ENCODE results near the gene FAM240A. TPM values are rescaled to one million over a fixed set of nuclear protein-coding genes. Genes with fewer than 3 reads are reported as not detected.
"Not testable (repeated sequence)": the region's sequence is repeated elsewhere in the genome, so short reads cannot be mapped to it uniquely, and the experiment has no call there.

Gene FAM240A
- total RNA-seq, 2 experiments from 2014 or later: not detected

DNA sequence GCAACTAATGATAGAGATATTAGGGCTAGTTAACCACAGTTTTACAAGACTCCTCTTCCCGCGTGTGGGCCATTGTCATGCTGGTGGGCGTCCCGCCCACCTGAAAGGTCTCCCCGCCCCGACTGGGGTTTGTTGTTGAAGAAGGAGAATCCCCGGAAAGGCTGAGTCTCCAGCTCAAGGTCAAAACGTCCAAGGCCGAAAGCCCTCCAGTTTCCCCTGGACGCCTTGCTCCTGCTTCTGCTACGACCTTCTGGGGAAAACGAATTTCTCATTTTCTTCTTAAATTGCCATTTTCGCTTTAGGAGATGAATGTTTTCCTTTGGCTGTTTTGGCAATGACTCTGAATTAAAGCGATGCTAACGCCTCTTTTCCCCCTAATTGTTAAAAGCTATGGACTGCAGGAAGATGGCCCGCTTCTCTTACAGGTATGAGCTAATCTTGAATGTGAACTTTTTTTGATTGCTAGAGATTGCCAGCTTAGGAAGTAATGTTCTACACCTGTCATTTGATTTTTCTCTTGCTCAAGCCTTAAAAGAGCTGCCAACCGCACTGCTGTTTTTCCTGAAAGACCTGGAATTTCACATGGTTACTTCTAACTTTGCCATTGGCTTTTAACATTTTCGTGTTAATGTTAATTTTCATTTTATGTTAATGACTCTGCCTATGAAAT, 34.6 kb upstream of the FAM240A start:
- not testable (repeated sequence) for H3K4me3 Mint-ChIP-seq; H3K4me1 Mint-ChIP-seq; H3K36me3 Mint-ChIP-seq; DNase-seq; H3K27ac Mint-ChIP-seq; H3K9me3 Mint-ChIP-seq (ENCODE audit: low read depth); ATAC-seq
- peaks cover 47% of the 10 kb centered on the region for H3K27me3 Mint-ChIP-seq
- CTCF ChIA-PET: interaction anchor here (0.7 kb wide), 1 partner anchor 88 kb away, joined by 3 read pairs; no protein-coding TSS in a partner anchor

DNA sequence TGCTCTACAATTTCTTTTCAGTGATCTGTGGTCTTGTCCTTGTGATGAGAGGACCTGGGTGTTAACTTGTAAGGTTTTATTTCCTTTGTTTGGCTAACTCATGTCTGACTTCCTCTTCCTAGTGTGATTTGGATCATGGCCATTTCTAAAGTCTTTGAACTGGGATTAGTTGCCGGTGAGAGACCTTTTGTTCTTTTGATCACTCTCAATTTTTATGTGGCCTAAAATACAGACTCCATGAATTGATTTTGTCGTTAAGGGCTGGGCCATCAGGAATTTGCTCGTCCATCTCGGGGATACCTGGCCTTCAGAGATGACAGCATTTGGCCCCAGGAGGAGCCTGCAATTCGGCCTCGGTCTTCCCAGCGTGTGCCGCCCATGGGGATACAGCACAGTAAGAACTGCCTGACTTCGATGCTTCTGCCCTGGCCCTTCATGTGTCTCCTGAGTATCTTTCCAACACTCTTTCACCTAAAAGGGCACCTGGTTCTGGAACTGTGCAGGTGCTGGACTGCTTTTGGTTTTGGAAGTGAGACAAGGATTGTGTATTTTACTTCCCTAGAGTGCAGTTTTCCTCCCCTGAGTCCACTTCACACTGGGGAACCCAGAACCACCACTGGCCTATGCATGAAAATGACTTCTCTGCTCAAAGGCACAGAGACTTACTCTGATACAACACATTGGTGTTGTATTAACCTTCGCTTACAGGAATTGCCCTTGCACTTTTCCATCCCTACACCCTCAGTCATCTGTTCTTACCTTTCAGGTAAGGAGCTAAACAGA, 33.2 kb upstream of the FAM240A start:
- Mint-ChIP-seq H3K27ac (no peak overlapping the region), H3K4me1 (no peaks in the 10 kb centered on the region), H3K36me3 (no peaks in the 10 kb centered on the region), H3K27me3 (peaks cover 42% of the 10 kb centered on the region), H3K4me3 (no peak overlapping the region), H3K9me3 (ENCODE audit: low read depth) (no peaks in the 10 kb centered on the region)
- DNase-seq: no peak
- no peak for ATAC-seq
- CTCF ChIA-PET: no interaction called here

DNA sequence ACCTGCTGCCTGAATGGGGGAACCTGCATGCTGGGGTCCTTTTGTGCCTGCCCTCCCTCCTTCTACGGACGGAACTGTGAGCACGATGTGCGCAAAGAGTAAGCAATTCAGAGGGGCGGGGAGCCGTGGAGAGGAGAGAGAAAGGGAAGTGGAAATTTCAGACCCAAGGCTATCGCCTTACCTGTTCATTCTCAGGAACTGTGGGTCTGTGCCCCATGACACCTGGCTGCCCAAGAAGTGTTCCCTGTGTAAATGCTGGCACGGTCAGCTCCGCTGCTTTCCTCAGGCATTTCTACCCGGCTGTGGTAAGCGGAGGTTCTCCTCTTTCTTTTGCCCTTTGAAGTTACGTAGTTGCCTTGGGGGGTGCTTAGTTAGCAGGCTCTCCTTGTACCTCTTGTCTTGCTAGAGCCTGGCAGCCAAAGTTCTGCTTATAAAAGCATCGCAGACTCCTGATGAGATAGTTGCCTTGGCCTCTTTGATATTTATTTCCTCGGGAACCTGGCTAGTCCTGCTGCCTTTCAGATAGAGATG, 32.5 kb upstream of the FAM240A start:
- no peak overlapping the region for H3K4me3 Mint-ChIP-seq
- H3K4me1 Mint-ChIP-seq: no peaks in the 10 kb centered on the region
- no peak for DNase-seq
- H3K27ac Mint-ChIP-seq: no peak overlapping the region
- no peaks in the 10 kb centered on the region for H3K9me3 Mint-ChIP-seq (ENCODE audit: low read depth)
- H3K36me3 Mint-ChIP-seq: no peaks in the 10 kb centered on the region
- H3K27me3 Mint-ChIP-seq: peaks cover 42% of the 10 kb centered on the region
- no peak for ATAC-seq
- CTCF ChIA-PET: no interaction called here

DNA sequence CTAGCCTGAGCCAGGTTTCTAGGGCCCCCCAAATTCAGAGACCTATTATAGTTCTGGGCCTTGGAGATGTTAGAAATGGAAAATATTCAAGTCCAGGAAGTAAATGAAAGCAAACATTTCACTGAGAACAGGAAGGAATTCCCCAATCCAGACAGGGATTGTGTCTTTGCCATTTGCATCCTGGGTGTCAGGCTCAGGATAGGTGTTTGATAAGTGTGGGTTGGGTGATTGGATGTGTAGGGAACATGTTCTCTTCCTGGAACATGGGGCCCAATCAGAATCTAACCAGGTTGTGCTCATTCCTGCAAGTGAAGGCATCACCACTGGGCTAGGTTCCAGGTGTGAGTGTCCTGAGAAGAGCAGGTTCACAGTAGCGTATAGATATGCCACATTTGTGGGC, 31.6 kb upstream of the FAM240A start:
- CTCF ChIA-PET: no interaction called here
- DNase-seq (no peak), ATAC-seq (no peak)
- no peaks in the 10 kb centered on the region for H3K4me1 Mint-ChIP-seq
- no peak overlapping the region for H3K27ac Mint-ChIP-seq
- peaks cover 41% of the 10 kb centered on the region for H3K27me3 Mint-ChIP-seq
- H3K9me3 Mint-ChIP-seq (ENCODE audit: low read depth): no peaks in the 10 kb centered on the region
- H3K36me3 Mint-ChIP-seq: no peaks in the 10 kb centered on the region
- H3K4me3 Mint-ChIP-seq: no peak overlapping the region

DNA sequence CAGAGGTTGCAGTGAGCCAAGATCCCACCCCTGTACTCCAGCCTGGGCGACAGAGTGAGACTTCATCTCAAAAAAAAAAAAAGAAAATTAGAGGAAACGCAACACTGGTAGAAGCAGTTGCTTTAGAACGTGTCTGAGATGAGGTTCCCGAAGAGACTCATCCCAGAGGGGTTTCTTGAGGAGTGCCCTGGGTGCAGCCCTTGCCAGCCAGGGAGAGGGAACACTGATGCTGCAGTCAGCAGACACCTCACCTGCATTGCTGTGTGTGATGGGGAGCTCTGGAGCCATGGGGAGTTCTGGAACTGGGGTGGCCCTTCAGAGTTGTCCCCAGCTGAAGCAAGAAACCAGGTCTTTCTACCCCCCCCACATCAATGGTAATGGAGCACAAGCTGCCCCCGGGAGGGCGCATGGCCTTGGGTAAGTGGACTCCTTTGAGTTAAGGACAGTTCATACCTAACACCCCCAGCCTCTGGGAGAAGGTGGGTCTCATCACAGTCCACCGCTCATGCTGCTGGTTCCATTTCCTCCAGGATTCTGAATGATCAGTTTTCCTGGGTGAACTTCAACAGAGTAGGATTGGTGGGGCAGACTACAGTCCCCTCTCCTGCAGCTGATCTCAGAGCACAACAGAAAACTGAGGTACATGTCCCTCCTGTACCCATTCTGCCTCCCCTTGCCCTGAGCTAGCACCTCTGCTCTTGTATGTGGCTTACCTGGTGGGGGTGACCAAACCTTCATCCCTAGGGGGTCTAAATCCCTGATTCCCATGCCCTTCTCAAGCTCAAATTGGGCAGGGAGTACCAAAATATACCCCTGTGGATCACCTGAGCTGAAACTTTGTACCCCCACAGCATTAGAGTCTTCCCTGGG, 27.5 kb upstream of the FAM240A start:
- no peak overlapping the region for H3K4me3 Mint-ChIP-seq
- no peaks in the 10 kb centered on the region for H3K36me3 Mint-ChIP-seq
- peaks cover 32% of the 10 kb centered on the region for H3K27me3 Mint-ChIP-seq
- ATAC-seq (no peak), DNase-seq (no peak)
- no peak overlapping the region for H3K27ac Mint-ChIP-seq
- no peaks in the 10 kb centered on the region for H3K4me1 Mint-ChIP-seq
- no peaks in the 10 kb centered on the region for H3K9me3 Mint-ChIP-seq (ENCODE audit: low read depth)
- CTCF ChIA-PET: interaction anchor here (1.2 to 7.4 kb wide), 2 partner anchors 24 to 96 kb away, joined by 3 to 36 read pairs; no protein-coding TSS in a partner anchor

DNA sequence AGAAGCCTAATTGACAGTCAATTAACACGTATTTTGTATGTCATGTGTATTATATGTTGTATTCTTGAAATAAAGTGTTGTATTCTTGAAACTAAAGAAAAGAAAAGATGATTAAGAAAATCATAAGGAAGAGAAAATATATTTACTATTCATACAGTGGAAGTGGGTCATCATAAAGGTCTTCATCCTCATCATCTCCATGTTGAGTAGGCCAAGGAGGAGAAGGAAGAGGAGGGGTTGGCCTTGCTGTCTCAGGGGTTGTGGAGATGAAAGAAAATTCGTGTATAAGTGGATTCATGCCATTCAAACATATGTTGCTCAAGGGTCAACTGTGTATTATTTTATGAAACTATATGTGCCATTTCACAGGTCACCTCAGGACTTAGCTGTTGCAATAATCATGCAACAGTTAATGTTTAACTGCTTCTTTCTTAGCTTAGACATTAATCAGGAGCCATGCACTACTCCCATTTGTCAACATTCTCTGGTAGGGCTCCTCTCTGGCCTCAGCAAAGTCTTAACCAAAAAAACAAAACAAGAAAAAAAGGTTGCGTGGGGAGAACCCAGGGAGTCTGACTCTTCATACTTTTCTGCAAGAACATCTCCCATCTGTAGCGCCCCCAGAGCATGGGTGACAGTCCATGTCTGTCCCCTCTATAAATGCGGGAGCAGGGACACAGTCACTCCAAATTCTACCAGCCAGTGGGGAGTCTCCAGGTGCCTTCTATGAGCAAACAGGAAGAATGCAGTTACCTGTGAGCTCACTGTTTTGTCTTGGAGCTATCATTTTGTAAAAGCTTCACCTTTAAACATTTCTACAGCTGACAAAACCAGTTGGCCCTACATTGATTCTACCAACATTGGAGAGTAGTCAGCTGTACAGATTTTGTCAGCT, 26.3 kb upstream of the FAM240A start:
- ATAC-seq (no peak), DNase-seq (no peak)
- H3K27ac Mint-ChIP-seq: no peak overlapping the region
- no peaks in the 10 kb centered on the region for H3K4me1 Mint-ChIP-seq
- H3K27me3 Mint-ChIP-seq: peaks cover 26% of the 10 kb centered on the region
- H3K4me3 Mint-ChIP-seq: no peak overlapping the region
- H3K9me3 Mint-ChIP-seq (ENCODE audit: low read depth): no peaks in the 10 kb centered on the region
- CTCF ChIA-PET: interaction anchor here (1.6 to 7.4 kb wide), 2 partner anchors 44 to 97 kb away, joined by 10 to 36 read pairs; no protein-coding TSS in a partner anchor
- no peaks in the 10 kb centered on the region for H3K36me3 Mint-ChIP-seq

DNA sequence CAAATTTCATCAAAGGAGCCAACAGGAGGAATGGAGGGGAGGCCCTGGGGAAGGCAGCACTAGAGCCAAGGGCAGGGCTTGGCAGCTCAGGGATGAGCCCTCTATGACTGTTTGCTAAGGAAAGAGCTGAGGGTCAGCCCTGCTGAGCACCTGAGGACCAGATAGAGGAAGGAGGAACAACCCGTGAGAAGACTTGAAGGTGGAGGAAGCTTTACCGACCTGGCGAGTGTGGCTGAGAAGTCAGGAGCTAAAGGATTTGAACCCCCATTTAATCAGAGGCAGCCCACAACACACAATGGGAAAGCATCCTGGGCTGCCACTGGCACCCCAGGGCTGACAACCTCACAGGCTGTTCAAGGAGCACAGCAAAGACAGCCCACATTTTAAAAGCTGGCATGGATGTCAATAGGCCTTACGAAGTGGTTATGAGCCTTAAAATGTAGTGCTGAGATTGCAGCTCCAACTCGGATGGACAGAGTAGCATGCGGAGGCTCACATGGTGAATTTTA, 25.5 kb upstream of the FAM240A start:
- no peak overlapping the region for H3K27ac Mint-ChIP-seq
- ATAC-seq (no peak), DNase-seq (no peak)
- H3K4me1 Mint-ChIP-seq: no peaks in the 10 kb centered on the region
- no peaks in the 10 kb centered on the region for H3K9me3 Mint-ChIP-seq (ENCODE audit: low read depth)
- H3K27me3 Mint-ChIP-seq: peaks cover 29% of the 10 kb centered on the region
- H3K36me3 Mint-ChIP-seq: no peaks in the 10 kb centered on the region
- H3K4me3 Mint-ChIP-seq: no peak overlapping the region
- CTCF ChIA-PET: interaction anchor here (0.6 to 7.4 kb wide), 3 partner anchors 30 to 98 kb away, joined by 3 to 36 read pairs (median 10); no protein-coding TSS in a partner anchor

DNA sequence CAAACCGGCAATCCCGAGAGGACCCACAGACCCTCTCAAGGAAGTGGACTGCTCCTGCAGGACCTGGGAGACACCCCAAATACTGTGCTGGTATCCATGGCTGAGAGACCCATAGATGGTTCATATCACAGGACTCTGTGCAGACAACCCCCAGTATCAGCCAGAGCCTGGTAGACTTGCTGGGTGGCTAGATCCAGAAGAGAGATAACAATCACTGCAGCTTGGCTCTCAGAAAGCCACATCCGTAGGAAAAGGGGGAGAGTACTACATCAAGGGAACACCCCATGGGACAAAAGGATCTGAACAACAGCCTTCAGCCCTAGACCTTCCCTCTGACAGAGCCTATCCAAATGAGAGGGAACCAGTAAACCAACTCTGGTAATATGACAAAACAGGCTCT, 25.1 kb upstream of the FAM240A start:
- H3K27me3 Mint-ChIP-seq: peaks cover 32% of the 10 kb centered on the region
- ATAC-seq; H3K27ac Mint-ChIP-seq; H3K36me3 Mint-ChIP-seq; H3K9me3 Mint-ChIP-seq (ENCODE audit: low read depth); DNase-seq; H3K4me1 Mint-ChIP-seq; H3K4me3 Mint-ChIP-seq: not testable (repeated sequence)
- CTCF ChIA-PET: interaction anchor here (0.6 to 7.4 kb wide), 3 partner anchors 31 to 98 kb away, joined by 3 to 36 read pairs (median 10); no protein-coding TSS in a partner anchor

DNA sequence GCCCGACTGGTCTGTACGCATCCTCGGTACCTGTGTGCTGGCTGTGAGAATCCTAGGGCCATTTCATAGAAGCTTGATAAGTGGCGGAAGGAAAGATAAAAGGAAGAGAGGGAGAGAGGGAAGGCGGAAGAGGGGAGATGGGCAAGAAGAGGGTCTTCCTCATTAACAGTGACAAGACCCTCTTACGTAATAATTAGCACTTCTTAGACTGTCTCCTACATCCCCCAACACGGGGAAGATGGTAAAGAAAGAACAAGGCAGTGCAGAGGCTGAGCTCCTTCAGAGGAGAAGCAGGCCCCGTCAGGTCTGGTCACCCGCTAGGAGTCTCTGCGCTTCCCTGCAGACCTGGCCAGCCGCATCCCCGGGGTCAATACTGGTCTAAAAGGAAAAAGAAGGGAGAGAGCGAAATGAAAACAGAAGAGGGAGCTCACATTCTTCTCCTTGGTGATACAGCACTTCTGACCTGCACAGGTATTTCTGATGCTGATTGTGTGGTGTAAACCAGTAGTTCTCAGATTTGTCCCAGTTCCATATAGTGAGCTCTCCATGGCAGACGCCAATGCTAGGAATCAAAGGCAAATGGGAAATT, 19.0 kb upstream of the FAM240A start:
- CTCF ChIA-PET: interaction anchor here (2.0 kb wide), 1 partner anchor 37 kb away, joined by 5 read pairs; no protein-coding TSS in a partner anchor
- DNase-seq (no peak), ATAC-seq (no peak)
- Mint-ChIP-seq H3K27me3 (peaks cover 28% of the 10 kb centered on the region), H3K27ac (no peak overlapping the region), H3K4me3 (no peak overlapping the region), H3K9me3 (ENCODE audit: low read depth) (no peaks in the 10 kb centered on the region), H3K4me1 (no peaks in the 10 kb centered on the region), H3K36me3 (no peaks in the 10 kb centered on the region)

DNA sequence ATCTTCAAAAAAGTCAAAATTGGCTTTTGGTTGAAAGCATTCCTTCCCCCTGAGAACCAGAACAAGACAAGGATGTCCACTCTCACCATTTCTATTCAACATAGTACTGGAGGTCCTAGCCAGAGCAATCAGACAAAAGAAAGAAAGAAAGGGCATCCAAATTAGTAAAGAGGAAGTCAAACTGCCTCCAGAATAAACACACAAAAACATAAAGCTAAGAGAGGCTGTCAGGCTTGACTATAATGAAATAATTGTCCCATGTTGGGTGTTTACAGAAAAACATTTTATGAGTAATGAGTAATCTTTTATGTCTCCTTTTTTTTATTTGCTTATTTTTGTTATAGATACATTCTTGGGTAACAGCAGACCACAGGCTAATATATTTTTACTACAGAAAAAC, 18.3 kb upstream of the FAM240A start:
- CTCF ChIA-PET: interaction anchor here (2.0 kb wide), 1 partner anchor 36 kb away, joined by 5 read pairs; no protein-coding TSS in a partner anchor
- no peak overlapping the region for H3K4me3 Mint-ChIP-seq
- H3K4me1 Mint-ChIP-seq: no peaks in the 10 kb centered on the region
- ATAC-seq: no peak
- no peak overlapping the region for H3K27ac Mint-ChIP-seq
- no peak for DNase-seq
- no peaks in the 10 kb centered on the region for H3K9me3 Mint-ChIP-seq (ENCODE audit: low read depth)
- H3K36me3 Mint-ChIP-seq: no peaks in the 10 kb centered on the region
- peaks cover 24% of the 10 kb centered on the region for H3K27me3 Mint-ChIP-seq

DNA sequence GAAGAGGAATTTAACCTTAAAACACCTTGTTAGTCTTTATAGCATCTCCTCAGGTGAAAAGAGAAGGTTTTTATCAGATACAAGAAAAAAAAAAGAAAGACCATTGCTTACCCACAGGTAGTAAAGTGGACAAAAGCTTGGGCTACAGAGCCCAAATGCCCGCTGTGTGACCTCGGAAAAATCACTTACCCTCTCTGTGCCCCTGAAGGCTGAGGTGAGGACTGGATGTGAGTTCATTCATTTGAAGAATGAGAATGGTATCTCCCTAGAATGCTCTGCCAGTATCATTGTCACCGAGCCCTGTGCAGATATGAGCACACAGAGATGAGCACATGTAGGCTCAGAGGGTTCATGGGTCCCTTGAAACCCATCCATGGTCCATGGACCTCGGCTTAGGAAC, 17.6 kb upstream of the FAM240A start:
- Mint-ChIP-seq H3K27ac (no peak overlapping the region), H3K36me3 (no peaks in the 10 kb centered on the region), H3K4me1 (no peaks in the 10 kb centered on the region), H3K9me3 (ENCODE audit: low read depth) (no peaks in the 10 kb centered on the region), H3K27me3 (peaks cover 24% of the 10 kb centered on the region), H3K4me3 (no peak overlapping the region)
- no peak for DNase-seq
- ATAC-seq: no peak
- CTCF ChIA-PET: interaction anchor here (2.0 kb wide), 1 partner anchor 35 kb away, joined by 5 read pairs; no protein-coding TSS in a partner anchor

DNA sequence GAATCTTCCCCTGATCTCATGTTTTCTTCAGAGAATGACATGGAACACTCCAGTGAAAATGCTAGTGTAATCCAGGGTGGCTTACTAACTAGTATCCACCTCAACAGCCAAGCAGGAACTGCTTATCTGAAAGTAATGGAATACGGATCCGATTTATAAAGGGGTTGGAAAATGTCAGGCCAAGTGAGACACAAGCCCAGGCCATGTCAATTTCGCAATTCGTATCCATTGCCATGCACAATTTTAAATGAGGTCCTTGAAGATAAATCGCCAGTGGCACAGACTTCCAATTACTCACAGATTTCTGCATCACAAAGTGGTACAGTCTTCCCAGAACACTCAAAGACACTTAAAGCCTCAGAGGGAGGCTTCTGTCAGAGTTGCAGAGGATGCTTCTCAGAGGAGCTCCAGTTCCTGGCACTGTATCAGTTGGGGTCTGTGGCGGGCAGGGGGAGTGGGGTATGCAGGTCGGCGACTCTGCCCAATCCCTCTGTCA, 16.5 kb upstream of the FAM240A start:
- Mint-ChIP-seq H3K4me1 (no peaks in the 10 kb centered on the region), H3K27ac (no peak overlapping the region), H3K4me3 (no peak overlapping the region), H3K27me3 (peaks cover 24% of the 10 kb centered on the region), H3K9me3 (ENCODE audit: low read depth) (no peaks in the 10 kb centered on the region), H3K36me3 (no peaks in the 10 kb centered on the region)
- DNase-seq (no peak), ATAC-seq (no peak)
- CTCF ChIA-PET: no interaction called here
